Prostate gland (tissue), 2 donors: ENCODE results near the gene MT1A.

ENCODE experiments used
- POLR2A ChIP-seq: fragments of 450-650 bp; IDR thresholded peaks from one replicate; pipeline ENCODE4 v1.6.1; 2016; ENCODE audit warnings: antibody characterized with exemption, mild to moderate bottlenecking
- TF ChIP-seq, protein P1 (sequence below), 4 experiments: fragments of 200-600 bp in 2 of 4; fragments of 450-650 bp in 2 of 4; sonication (generic) in 2 of 4; IDR thresholded peaks; 1 replicate in 3 of 4; 2 replicates in 1 of 4; pipeline ENCODE4 v1.5.1; 2016 to 2019; ENCODE audit warnings: antibody characterized with exemption in 4 of 4, mild to moderate bottlenecking in 2 of 4, moderate library complexity in 2 of 4

DNA sequence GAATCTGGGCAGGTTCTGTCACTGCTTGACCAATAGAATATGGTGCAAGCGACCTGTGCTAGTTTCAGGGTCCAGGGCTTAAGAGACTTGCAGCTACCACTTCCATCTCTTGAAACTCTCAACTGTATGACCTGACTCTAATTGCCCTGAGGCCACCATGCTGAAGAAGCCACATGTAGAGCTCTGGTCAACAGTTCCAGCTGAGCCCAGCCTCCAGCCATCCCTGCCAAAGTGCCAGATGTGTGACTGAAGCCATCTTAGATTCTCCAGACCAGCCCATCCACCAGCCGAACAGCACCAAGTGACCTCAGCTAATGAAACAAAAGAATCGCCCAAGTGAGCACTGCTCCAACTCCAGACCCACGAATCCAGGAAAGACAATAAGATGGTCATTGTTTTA lies 33.5 kb upstream of the MT1A start:
- TF ChIP-seq, protein P1, sequence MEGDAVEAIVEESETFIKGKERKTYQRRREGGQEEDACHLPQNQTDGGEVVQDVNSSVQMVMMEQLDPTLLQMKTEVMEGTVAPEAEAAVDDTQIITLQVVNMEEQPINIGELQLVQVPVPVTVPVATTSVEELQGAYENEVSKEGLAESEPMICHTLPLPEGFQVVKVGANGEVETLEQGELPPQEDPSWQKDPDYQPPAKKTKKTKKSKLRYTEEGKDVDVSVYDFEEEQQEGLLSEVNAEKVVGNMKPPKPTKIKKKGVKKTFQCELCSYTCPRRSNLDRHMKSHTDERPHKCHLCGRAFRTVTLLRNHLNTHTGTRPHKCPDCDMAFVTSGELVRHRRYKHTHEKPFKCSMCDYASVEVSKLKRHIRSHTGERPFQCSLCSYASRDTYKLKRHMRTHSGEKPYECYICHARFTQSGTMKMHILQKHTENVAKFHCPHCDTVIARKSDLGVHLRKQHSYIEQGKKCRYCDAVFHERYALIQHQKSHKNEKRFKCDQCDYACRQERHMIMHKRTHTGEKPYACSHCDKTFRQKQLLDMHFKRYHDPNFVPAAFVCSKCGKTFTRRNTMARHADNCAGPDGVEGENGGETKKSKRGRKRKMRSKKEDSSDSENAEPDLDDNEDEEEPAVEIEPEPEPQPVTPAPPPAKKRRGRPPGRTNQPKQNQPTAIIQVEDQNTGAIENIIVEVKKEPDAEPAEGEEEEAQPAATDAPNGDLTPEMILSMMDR (IDR thresholded peaks at IDR 0.05) = no peak
- TF ChIP-seq POLR2A = no peak
